Testis (tissue), 2 donors: ENCODE data around the gene GTSE1.

Experiments
- CTCF ChIP-seq, 3 experiments: fragments of 450-650 bp in 2 of 3; fragments of 200-600 bp in 1 of 3; sonication (generic) in 1 of 3; IDR thresholded peaks; one replicate each; pipeline ENCODE4 v1.5.1; 2016 to 2019; ENCODE audit warnings: antibody characterized with exemption in 3 of 3, mild to moderate bottlenecking in 2 of 3, moderate library complexity in 1 of 3
- POLR2A ChIP-seq: fragments of 450-650 bp; IDR thresholded peaks from one replicate; pipeline ENCODE4 v1.6.1; 2017; ENCODE audit warnings: antibody characterized with exemption, mild to moderate bottlenecking, moderate library complexity

DNA sequence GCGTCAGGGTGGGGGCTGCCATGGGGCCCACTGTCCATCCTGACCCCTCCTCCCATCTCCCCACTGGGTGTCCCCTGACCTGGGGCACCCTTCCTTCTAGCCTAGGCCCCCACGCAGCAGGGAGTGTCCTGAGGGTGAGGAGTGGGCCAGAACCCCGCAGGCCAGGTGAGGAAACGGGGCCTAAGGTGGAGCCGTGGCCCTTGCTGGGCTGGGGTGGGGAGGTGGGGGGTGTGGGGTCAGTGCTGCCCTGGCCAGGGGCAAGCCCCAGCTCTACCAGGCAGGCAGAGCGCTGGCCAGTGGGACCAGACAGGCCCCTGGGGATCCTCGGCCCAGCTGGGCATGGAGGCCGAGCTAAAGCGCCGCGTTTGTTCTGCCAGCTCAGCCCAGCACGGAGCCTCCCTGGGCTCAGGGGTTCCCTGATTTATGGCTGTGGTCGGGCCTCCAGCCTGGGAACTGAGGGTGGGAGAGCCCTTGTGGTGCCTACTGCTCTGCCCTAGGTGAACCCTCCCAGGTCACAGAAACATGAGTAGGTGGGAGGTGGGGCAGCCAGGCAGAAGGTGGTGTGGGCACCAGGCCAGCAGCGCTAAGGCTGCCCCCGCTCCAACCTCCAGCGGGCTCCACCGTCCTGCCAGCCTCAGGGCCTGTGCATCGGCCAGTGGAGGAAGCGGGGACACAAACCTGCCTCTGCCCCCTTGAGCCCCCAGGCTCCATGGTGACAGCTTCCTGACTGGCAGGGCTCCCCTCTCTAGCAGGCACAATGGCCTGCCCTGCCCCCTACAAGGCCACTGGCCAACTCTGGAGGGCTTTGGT lies 61.2 kb downstream of the GTSE1 start:
- no peak for TF ChIP-seq POLR2A
- no peak for TF ChIP-seq CTCF (IDR thresholded peaks at IDR 0.05)
